ENCODE data around the gene TFRC. TPM values are rescaled to one million over a fixed set of nuclear protein-coding genes. Genes with fewer than 3 reads are reported as not detected.
"Not testable (repeated sequence)": the region's sequence is repeated elsewhere in the genome, so short reads cannot be mapped to it uniquely, and the experiment has no call there.

Gene TFRC
- total RNA-seq, 1 experiment from 2014 or later = 143 TPM

- no peaks in the 10 kb centered on the region for H3K27me3 Mint-ChIP-seq (ENCODE audit: low read depth)
- no peak for TF ChIP-seq RELA (CRISPR knock-in tag; IDR thresholded peaks at IDR 0.05; ENCODE audit: borderline replicate concordance)
- TF ChIP-seq FOXP1 (CRISPR knock-in tag; IDR thresholded peaks at IDR 0.05; ENCODE audit: borderline replicate concordance) = no peak
- peak; percentile 28; the same call in 1 of the 2 replicates for TF ChIP-seq FOXP4 (CRISPR knock-in tag; IDR thresholded peaks at IDR 0.05)
- H3K4me1 Mint-ChIP-seq = peaks cover 41% of the 10 kb centered on the region
- peaks cover 5% of the 10 kb centered on the region for H3K9me3 Mint-ChIP-seq
- peaks cover 88% of the 10 kb centered on the region for H3K36me3 Mint-ChIP-seq
- H3K4me3 Mint-ChIP-seq = no peak overlapping the region
- H3K27ac Mint-ChIP-seq = peak overlapping the region; percentile 86
- CTCF ChIA-PET = interaction anchor here (0.8 kb wide), 1 partner anchor 139 kb away, joined by 3 read pairs; no protein-coding TSS in a partner anchor
- DNase-seq (ENCODE audit: low spot score) = no peak
- peak; percentile 88 for ATAC-seq
- POLR2A ChIA-PET = no interaction called here
Measured at GRCh38 chr3:196057760-196058331, 24.0 kb downstream of the TFRC start.

DNA sequence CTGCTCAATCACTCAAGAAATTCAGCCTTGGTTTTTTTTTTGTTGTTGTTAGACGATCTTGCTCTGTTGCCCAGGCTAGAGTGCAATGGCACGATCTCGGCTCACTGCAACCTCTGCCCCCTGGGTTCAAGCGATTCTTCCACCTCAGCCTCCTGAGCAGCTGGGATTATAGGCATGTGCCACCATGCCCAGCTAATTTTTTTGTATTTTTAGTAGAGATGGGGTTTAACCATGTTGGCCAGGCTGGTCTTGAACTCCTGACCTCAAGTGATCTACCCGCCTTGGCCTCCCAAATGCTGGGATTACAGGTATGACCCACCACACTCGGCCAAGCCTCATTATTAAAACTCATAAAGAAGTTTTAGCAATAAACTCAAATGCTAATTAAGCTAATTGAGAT, 25.5 kb downstream of the TFRC start:
- Mint-ChIP-seq H3K36me3 (peaks cover 87% of the 10 kb centered on the region), H3K4me1 (peaks cover 41% of the 10 kb centered on the region), H3K27ac (peak overlapping the region; percentile 53; the same call in 1 of the 2 replicates)
- DNase-seq (ENCODE audit: low spot score); ATAC-seq; H3K9me3 Mint-ChIP-seq; H3K4me3 Mint-ChIP-seq; CTCF ChIA-PET; POLR2A ChIA-PET; H3K27me3 Mint-ChIP-seq (ENCODE audit: low read depth): not testable (repeated sequence)

DNA sequence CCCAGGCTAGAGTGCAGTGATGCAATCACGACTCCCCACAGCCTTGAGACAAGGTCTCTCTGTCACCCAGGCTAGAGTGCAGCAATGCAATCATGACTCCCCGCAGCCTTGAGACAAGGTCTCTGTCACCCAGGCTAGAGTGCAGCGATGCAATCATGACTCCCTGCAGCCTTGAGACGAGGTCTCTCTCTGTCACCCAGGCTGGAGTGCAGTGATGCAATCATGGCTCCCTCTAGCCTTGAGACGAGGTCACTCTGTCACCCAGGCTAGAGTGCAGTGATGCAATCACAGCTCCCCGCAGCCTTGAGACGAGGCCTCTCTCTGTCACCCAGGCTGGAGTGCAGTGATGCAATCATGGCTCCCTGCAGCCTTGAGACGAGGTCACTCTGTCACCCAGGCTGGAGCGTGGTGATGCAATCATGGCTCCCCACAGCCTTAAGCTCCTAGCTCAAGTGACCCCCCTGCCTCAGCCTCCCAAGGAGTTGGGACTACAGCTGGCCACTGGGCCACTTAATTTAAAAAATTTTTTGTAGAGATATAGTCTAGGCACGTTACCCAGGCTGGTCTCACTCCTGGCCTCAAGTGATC, 26.1 kb downstream of the TFRC start:
- Mint-ChIP-seq H3K27ac (peak overlapping the region; percentile 61), H3K27me3 (ENCODE audit: low read depth) (no peaks in the 10 kb centered on the region), H3K36me3 (peaks cover 86% of the 10 kb centered on the region), H3K4me3 (no peak overlapping the region), H3K9me3 (peaks cover under 1% of the 10 kb centered on the region; the same call in 1 of the 2 replicates), H3K4me1 (peaks cover 37% of the 10 kb centered on the region)
- no peak for DNase-seq (ENCODE audit: low spot score)
- ChIA-PET CTCF (no interaction called here), POLR2A (no interaction called here)
- peak; percentile 100 for TF ChIP-seq GABPB1 (CRISPR knock-in tag; IDR thresholded peaks at IDR 0.05)
- no peak for TF ChIP-seq NFE2L1 (CRISPR knock-in tag; IDR thresholded peaks at IDR 0.05)
- ATAC-seq = no peak

GRCh38 chr3:196055240-196055639, 26.6 kb downstream of the TFRC start:
- no peak for TF ChIP-seq GRHL2 (CRISPR knock-in tag; IDR thresholded peaks at IDR 0.05; ENCODE audit: insufficient replicate concordance, severe bottlenecking)
- no peak for TF ChIP-seq SMAD4 (CRISPR knock-in tag; IDR thresholded peaks at IDR 0.05)
- TF ChIP-seq MXD4 (CRISPR knock-in tag; IDR thresholded peaks at IDR 0.05; ENCODE audit: borderline replicate concordance) = no peak
- TF ChIP-seq SOX15 (CRISPR knock-in tag; IDR thresholded peaks at IDR 0.05) = no peak
- TF ChIP-seq, protein P1, sequence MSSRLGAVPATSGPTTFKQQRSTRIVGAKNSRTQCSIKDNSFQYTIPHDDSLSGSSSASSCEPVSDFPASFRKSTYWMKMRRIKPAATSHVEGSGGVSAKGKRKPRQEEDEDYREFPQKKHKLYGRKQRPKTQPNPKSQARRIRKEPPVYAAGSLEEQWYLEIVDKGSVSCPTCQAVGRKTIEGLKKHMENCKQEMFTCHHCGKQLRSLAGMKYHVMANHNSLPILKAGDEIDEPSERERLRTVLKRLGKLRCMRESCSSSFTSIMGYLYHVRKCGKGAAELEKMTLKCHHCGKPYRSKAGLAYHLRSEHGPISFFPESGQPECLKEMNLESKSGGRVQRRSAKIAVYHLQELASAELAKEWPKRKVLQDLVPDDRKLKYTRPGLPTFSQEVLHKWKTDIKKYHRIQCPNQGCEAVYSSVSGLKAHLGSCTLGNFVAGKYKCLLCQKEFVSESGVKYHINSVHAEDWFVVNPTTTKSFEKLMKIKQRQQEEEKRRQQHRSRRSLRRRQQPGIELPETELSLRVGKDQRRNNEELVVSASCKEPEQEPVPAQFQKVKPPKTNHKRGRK (CRISPR knock-in tag; IDR thresholded peaks at IDR 0.05; ENCODE audit: borderline replicate concordance) = no peak
- TF ChIP-seq, protein P2, sequence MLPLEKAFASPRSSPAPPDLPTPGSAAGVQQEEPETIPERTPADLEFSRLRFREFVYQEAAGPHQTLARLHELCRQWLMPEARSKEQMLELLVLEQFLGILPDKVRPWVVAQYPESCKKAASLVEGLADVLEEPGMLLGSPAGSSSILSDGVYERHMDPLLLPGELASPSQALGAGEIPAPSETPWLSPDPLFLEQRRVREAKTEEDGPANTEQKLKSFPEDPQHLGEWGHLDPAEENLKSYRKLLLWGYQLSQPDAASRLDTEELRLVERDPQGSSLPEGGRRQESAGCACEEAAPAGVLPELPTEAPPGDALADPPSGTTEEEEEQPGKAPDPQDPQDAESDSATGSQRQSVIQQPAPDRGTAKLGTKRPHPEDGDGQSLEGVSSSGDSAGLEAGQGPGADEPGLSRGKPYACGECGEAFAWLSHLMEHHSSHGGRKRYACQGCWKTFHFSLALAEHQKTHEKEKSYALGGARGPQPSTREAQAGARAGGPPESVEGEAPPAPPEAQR (CRISPR knock-in tag; IDR thresholded peaks at IDR 0.05) = no peak
- TF ChIP-seq, protein P3, sequence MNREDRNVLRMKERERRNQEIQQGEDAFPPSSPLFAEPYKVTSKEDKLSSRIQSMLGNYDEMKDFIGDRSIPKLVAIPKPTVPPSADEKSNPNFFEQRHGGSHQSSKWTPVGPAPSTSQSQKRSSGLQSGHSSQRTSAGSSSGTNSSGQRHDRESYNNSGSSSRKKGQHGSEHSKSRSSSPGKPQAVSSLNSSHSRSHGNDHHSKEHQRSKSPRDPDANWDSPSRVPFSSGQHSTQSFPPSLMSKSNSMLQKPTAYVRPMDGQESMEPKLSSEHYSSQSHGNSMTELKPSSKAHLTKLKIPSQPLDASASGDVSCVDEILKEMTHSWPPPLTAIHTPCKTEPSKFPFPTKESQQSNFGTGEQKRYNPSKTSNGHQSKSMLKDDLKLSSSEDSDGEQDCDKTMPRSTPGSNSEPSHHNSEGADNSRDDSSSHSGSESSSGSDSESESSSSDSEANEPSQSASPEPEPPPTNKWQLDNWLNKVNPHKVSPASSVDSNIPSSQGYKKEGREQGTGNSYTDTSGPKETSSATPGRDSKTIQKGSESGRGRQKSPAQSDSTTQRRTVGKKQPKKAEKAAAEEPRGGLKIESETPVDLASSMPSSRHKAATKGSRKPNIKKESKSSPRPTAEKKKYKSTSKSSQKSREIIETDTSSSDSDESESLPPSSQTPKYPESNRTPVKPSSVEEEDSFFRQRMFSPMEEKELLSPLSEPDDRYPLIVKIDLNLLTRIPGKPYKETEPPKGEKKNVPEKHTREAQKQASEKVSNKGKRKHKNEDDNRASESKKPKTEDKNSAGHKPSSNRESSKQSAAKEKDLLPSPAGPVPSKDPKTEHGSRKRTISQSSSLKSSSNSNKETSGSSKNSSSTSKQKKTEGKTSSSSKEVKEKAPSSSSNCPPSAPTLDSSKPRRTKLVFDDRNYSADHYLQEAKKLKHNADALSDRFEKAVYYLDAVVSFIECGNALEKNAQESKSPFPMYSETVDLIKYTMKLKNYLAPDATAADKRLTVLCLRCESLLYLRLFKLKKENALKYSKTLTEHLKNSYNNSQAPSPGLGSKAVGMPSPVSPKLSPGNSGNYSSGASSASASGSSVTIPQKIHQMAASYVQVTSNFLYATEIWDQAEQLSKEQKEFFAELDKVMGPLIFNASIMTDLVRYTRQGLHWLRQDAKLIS (CRISPR knock-in tag; IDR thresholded peaks at IDR 0.05; ENCODE audit: borderline replicate concordance) = no peak
- no peak for TF ChIP-seq CDX4 (CRISPR knock-in tag; IDR thresholded peaks at IDR 0.05; ENCODE audit: borderline replicate concordance)
- no peak for TF ChIP-seq ZNF423 (CRISPR knock-in tag; IDR thresholded peaks at IDR 0.05)
- TF ChIP-seq, protein P4, sequence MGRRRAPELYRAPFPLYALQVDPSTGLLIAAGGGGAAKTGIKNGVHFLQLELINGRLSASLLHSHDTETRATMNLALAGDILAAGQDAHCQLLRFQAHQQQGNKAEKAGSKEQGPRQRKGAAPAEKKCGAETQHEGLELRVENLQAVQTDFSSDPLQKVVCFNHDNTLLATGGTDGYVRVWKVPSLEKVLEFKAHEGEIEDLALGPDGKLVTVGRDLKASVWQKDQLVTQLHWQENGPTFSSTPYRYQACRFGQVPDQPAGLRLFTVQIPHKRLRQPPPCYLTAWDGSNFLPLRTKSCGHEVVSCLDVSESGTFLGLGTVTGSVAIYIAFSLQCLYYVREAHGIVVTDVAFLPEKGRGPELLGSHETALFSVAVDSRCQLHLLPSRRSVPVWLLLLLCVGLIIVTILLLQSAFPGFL (CRISPR knock-in tag; IDR thresholded peaks at IDR 0.05; ENCODE audit: borderline replicate concordance) = no peak
- H3K4me3 Mint-ChIP-seq = no peak overlapping the region
- H3K9me3 Mint-ChIP-seq = no peaks in the 10 kb centered on the region
- POLR2A ChIA-PET = no interaction called here
- DNase-seq (ENCODE audit: low spot score) (no peak), ATAC-seq (no peak)
- no peaks in the 10 kb centered on the region for H3K27me3 Mint-ChIP-seq (ENCODE audit: low read depth)
- peak overlapping the region; percentile 61 for H3K27ac Mint-ChIP-seq
- H3K4me1 Mint-ChIP-seq = peaks cover 35% of the 10 kb centered on the region
- H3K36me3 Mint-ChIP-seq = peaks cover 82% of the 10 kb centered on the region
- CTCF ChIA-PET = no interaction called here

All from WTC11 (cell line).